Bronchial epithelial cell (primary cell): ENCODE measurements around the gene LRRC3. TPM values are rescaled to one million over a fixed set of nuclear protein-coding genes. Genes with fewer than 3 reads are reported as not detected.

ENCODE experiments used
- DNase-seq: peaks from one replicate; pipeline ENCODE4 v3.0.0-alpha.2; 2010; ENCODE audit warnings: low read depth
- FAIRE-seq: peaks from 2 replicates; lab custom pipeline; 2011; peaks lifted over from hg19 to GRCh38; lab: Jason Lieb, UNC
- H3K27me3 ChIP-seq: 2 replicates; pipeline ENCODE4 v1.5.1; 2011; ENCODE audit warnings: low read length; ENCODE audit not compliant: control insufficient read depth, insufficient read depth
- H3K36me3 ChIP-seq: 2 replicates; pipeline ENCODE4 v1.5.1; 2011; ENCODE audit warnings: low read length; ENCODE audit not compliant: control insufficient read depth, insufficient read depth
- H3K4me3 ChIP-seq: 2 replicates; pipeline ENCODE4 v1.5.1; 2011; ENCODE audit warnings: mild to moderate bottlenecking, low read depth, low read length, control low read depth
- CTCF ChIP-seq: IDR thresholded peaks from 2 replicates; pipeline ENCODE4 v1.5.1; 2011; ENCODE audit warnings: mild to moderate bottlenecking, moderate library complexity, low read length, control low read depth, inconsistent platforms; ENCODE audit not compliant: insufficient read depth, severe bottlenecking
- total RNA-seq: library from RNA; depleted of rRNA; stranded (reverse); fragments of >200 nt; gene quantifications from 2 replicates; pipeline ENCODE4 v1.2.1, GENCODE V29; 2014

Gene LRRC3
- total RNA-seq, 1 donor from 2014 or later, result under 0.01 TPM

- no peak for FAIRE-seq
- DNase-seq, result no peak
- H3K36me3 ChIP-seq, result no peaks in the 10 kb centered on the region
Measured at GRCh38 chr21:44418108-44418875, 37.0 kb upstream of the LRRC3 start.

GRCh38 chr21:44418876-44419230 lies 36.5 kb upstream of the LRRC3 start:
- TF ChIP-seq CTCF, result no peak
- Histone ChIP-seq H3K36me3 (no peaks in the 10 kb centered on the region), H3K27me3 (no peaks in the 10 kb centered on the region), H3K4me3 (no peak overlapping the region)
- no peak for DNase-seq
- no peak for FAIRE-seq

More at GRCh38 chr21:44418108-44418875, 37.0 kb upstream of the LRRC3 start:
- no peak for TF ChIP-seq CTCF
- no peak overlapping the region for H3K4me3 ChIP-seq
- H3K27me3 ChIP-seq, result no peaks in the 10 kb centered on the region

GRCh38 chr21:44419679-44420078 lies 35.6 kb upstream of the LRRC3 start:
- FAIRE-seq, result no peak
- DNase-seq, result no peak
- H3K27me3 ChIP-seq, result no peaks in the 10 kb centered on the region
- no peaks in the 10 kb centered on the region for H3K36me3 ChIP-seq
- no peak for TF ChIP-seq CTCF
- no peak overlapping the region for H3K4me3 ChIP-seq

- FAIRE-seq (no peak), DNase-seq (no peak)
- Histone ChIP-seq H3K36me3 (no peaks in the 10 kb centered on the region), H3K27me3 (no peaks in the 10 kb centered on the region), H3K4me3 (no peak overlapping the region)
- TF ChIP-seq CTCF, result no peak
Measured at GRCh38 chr21:44420416-44421205, 34.7 kb upstream of the LRRC3 start.

GRCh38 chr21:44421901-44422840 lies 33.1 kb upstream of the LRRC3 start:
- Histone ChIP-seq H3K4me3 (no peak overlapping the region), H3K36me3 (no peaks in the 10 kb centered on the region), H3K27me3 (no peaks in the 10 kb centered on the region)
- DNase-seq, result no peak
- no peak for FAIRE-seq
- TF ChIP-seq CTCF, result no peak
